ENCODE results near the gene SEC14L1. TPM values are rescaled to one million over a fixed set of nuclear protein-coding genes. Genes with fewer than 3 reads are reported as not detected.
A peak's percentile ranks its signal among the peaks of the same experiment; 100 is the strongest.

SEC14L1 gene
- total RNA-seq, 1 donor from 2014 or later: 83.5 TPM

DNA sequence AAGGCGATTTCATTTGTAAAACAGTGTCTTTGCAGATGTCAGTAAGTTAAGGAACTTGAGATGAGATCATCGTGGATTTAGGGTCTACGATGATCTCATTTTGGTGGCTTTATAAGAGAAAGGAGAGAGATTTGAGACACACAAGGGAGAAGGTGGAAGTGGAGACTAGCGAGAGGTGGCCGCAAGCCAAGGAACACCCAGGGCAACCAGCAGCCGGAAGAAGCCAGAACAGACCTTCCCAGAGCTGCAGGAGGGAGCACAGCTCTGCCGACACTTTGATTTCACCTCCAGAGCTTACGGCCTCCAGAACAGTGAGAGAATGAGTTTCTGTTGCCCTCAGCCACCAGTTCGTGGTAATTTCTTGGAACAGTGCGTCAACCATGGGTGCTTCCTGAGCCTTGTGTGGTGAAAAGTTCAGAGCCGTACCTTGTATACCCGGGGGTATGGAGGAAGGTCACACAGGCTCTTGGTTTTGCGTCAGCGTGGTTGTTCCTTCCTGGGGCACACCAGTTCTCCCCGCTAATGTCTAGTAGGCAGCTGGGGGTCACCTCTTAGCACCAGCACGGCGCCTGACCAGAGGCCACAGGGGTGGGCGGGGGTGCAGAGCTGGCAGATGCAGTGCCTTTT, 12.9 kb upstream of the SEC14L1 start:
- peak overlapping the region; percentile 34 to 65 (median 59) for H3K4me3 ChIP-seq (ENCODE audit: low read length in 3 of 3)
- peak overlapping the region in 2 of 3 donors; percentile 43 to 73 for H3K9ac ChIP-seq (ENCODE audit: low read depth in 1 of 3, low read length in 3 of 3)
- H3K4me1 ChIP-seq (ENCODE audit: control insufficient read depth in 3 of 3, insufficient read depth in 3 of 3, low read length in 3 of 3): peaks cover 37 to 53% (median 43%) of the 10 kb centered on the region in 3 donors
- peak overlapping the region; percentile 74 for H3K27ac ChIP-seq (ENCODE audit: low read depth, low read length)
- H3K36me3 ChIP-seq (ENCODE audit: control insufficient read depth in 3 of 3, insufficient read depth in 3 of 3, low read length in 3 of 3): no peaks in the 10 kb centered on the region
- H3K9me3 ChIP-seq (ENCODE audit: control insufficient read depth in 3 of 3, low read length in 3 of 3): no peaks in the 10 kb centered on the region
- H3K27me3 ChIP-seq (ENCODE audit: control insufficient read depth in 3 of 3, insufficient read depth in 3 of 3, low read length in 3 of 3): no peaks in the 10 kb centered on the region

DNA sequence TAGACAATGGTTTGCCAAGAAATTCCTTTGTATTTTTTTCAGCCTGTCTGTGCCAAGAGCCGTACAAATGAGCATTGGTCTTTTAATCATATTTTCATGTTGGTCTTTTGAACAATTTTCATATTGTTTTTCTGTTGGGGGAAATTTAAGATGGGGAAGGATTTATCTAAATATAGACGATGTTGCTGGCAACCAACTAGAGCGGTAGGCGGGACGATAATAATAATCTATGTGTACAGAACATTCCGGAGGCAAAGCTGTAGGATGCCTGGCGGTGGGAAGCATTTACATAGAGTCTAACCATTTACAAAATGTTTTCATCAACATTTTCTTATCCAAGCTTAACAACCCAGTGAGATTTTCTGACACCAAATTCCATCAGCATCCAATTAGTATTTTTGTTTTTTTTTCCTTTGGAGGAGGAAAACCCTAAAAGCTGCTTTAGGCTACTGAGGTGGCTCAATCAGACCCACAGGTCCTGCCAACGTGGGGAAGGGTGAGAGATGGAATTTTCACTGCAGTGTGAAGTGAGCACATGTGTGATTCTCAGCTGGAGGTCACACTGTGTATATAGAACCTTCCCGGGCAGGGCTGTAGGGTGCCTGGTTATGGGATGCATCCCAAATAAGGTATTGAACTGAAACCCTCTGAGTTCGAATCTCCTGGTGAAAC, 11.7 kb upstream of the SEC14L1 start:
- Histone ChIP-seq H3K4me1 (ENCODE audit: control insufficient read depth in 3 of 3, insufficient read depth in 3 of 3, low read length in 3 of 3) (peaks cover 42 to 58% (median 46%) of the 10 kb centered on the region in 3 donors), H3K36me3 (ENCODE audit: control insufficient read depth in 3 of 3, insufficient read depth in 3 of 3, low read length in 3 of 3) (peaks cover 0 to 3% (median 0%) of the 10 kb centered on the region in 3 donors), H3K9ac (ENCODE audit: low read depth in 1 of 3, low read length in 3 of 3) (peak overlapping the region in 2 of 3 donors; percentile 7 to 80), H3K4me3 (ENCODE audit: low read length in 3 of 3) (peak overlapping the region; percentile 19 to 56 (median 38)), H3K9me3 (ENCODE audit: control insufficient read depth in 3 of 3, low read length in 3 of 3) (no peaks in the 10 kb centered on the region), H3K27ac (ENCODE audit: low read depth, low read length) (peak overlapping the region; percentile 64), H3K27me3 (ENCODE audit: control insufficient read depth in 3 of 3, insufficient read depth in 3 of 3, low read length in 3 of 3) (no peaks in the 10 kb centered on the region)

GRCh38 chr17:77129568-77130301, 11.0 kb upstream of the SEC14L1 start:
- peaks cover 38 to 52% (median 43%) of the 10 kb centered on the region in 3 donors for H3K4me1 ChIP-seq (ENCODE audit: control insufficient read depth in 3 of 3, insufficient read depth in 3 of 3, low read length in 3 of 3)
- H3K27me3 ChIP-seq (ENCODE audit: control insufficient read depth in 3 of 3, insufficient read depth in 3 of 3, low read length in 3 of 3): no peaks in the 10 kb centered on the region
- H3K4me3 ChIP-seq (ENCODE audit: low read length in 3 of 3): peak overlapping the region in 2 of 3 donors; percentile 38 to 56
- H3K9me3 ChIP-seq (ENCODE audit: control insufficient read depth in 3 of 3, low read length in 3 of 3): no peaks in the 10 kb centered on the region
- H3K27ac ChIP-seq (ENCODE audit: low read depth, low read length): peak overlapping the region; percentile 64
- peaks cover 0 to 3% (median 0%) of the 10 kb centered on the region in 3 donors for H3K36me3 ChIP-seq (ENCODE audit: control insufficient read depth in 3 of 3, insufficient read depth in 3 of 3, low read length in 3 of 3)
- H3K9ac ChIP-seq (ENCODE audit: low read depth in 1 of 3, low read length in 3 of 3): peak overlapping the region; percentile 7 to 80 (median 18)

DNA sequence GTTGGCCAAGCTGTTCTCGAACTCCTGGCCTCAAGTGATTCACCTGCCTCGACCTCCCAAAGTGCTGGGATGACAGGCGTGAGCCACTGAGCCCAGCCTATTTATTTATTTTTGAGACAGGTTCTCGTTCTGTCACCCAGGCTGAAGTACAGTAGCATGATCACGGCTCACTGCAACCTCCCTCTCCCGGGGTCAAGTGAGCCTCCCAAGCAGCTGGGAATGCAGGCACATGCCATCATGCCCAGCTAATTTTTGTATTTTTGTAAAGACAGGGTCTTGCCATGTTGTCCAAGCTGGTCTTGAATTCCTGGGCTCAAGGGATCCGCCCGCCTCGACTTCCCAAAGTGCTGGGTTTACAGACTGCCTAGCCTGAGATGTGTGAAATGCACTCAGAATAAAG, 10.2 kb upstream of the SEC14L1 start:
- H3K9ac ChIP-seq (ENCODE audit: low read depth in 1 of 3, low read length in 3 of 3): peak overlapping the region in 1 of 3 donors; percentile 62
- peaks cover 0 to 3% (median 0%) of the 10 kb centered on the region in 3 donors for H3K36me3 ChIP-seq (ENCODE audit: control insufficient read depth in 3 of 3, insufficient read depth in 3 of 3, low read length in 3 of 3)
- H3K4me1 ChIP-seq (ENCODE audit: control insufficient read depth in 3 of 3, insufficient read depth in 3 of 3, low read length in 3 of 3): peaks cover 39 to 49% (median 41%) of the 10 kb centered on the region in 3 donors
- H3K27ac ChIP-seq (ENCODE audit: low read depth, low read length): peak overlapping the region; percentile 37
- H3K4me3 ChIP-seq (ENCODE audit: low read length in 3 of 3): peak overlapping the region in 1 of 3 donors; percentile 14
- H3K27me3 ChIP-seq (ENCODE audit: control insufficient read depth in 3 of 3, insufficient read depth in 3 of 3, low read length in 3 of 3): no peaks in the 10 kb centered on the region
- no peaks in the 10 kb centered on the region for H3K9me3 ChIP-seq (ENCODE audit: control insufficient read depth in 3 of 3, low read length in 3 of 3)

DNA sequence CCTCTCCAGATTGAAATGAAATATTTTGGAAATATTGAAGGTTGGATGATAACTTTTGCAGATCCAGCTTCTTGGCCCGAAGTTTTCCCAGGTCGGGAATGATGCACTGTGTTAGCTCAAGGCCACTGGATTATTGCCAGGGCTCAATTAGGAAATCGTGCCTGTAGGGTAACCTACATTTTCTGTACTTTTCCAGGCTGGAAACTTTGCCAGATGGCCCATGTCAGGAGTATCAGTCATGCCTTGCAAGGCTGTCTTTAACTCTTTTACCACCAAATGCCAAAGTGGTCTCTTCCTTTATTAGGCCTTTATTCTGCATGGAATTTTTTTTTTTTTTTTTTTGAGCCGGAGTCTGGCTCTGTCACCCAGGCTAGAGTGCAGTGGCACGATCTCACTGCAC, 8.9 kb upstream of the SEC14L1 start:
- Histone ChIP-seq H3K27ac (ENCODE audit: low read depth, low read length) (peak overlapping the region; percentile 36), H3K4me3 (ENCODE audit: low read length in 3 of 3) (no peak overlapping the region), H3K9ac (ENCODE audit: low read depth in 1 of 3, low read length in 3 of 3) (no peak overlapping the region), H3K36me3 (ENCODE audit: control insufficient read depth in 3 of 3, insufficient read depth in 3 of 3, low read length in 3 of 3) (peaks cover 0 to 3% (median 0%) of the 10 kb centered on the region in 3 donors), H3K4me1 (ENCODE audit: control insufficient read depth in 3 of 3, insufficient read depth in 3 of 3, low read length in 3 of 3) (peaks cover 33 to 43% (median 39%) of the 10 kb centered on the region in 3 donors), H3K9me3 (ENCODE audit: control insufficient read depth in 3 of 3, low read length in 3 of 3) (no peaks in the 10 kb centered on the region), H3K27me3 (ENCODE audit: control insufficient read depth in 3 of 3, insufficient read depth in 3 of 3, low read length in 3 of 3) (no peaks in the 10 kb centered on the region)

DNA sequence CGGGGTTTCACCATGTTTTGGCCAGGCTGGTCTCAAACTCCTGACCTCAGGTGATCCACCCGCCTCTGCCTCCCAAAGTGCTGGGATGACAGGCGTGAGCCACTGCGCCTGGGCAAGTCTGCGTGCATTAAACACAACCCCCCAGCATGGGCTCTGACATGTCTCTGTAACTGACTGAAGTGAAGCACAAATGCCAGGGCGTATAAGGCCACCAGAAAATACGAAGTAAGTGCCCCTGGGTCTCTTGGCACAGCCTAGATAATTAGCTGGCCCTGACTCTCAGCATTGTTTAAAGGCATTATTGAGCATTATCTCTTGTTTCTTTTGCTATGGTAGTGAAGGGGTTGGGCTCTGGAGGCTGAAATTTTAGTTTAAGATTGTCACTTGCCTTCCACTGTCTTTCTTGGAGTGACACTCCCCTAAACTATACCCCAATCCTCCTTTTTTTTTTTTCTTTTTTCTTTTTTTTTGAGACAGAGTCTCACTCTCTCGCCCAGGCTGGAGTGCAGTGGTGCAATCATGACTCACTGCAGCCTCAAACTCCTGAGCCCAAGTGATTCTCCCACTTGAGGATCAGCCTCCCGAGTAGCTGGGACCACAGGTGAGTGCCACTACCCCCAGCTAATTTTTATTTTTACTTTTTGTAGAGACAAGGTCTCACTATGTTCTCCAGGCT, 8.2 kb upstream of the SEC14L1 start:
- Histone ChIP-seq H3K4me1 (ENCODE audit: control insufficient read depth in 3 of 3, insufficient read depth in 3 of 3, low read length in 3 of 3) (peaks cover 32 to 43% (median 38%) of the 10 kb centered on the region in 3 donors), H3K4me3 (ENCODE audit: low read length in 3 of 3) (no peak overlapping the region)

DNA sequence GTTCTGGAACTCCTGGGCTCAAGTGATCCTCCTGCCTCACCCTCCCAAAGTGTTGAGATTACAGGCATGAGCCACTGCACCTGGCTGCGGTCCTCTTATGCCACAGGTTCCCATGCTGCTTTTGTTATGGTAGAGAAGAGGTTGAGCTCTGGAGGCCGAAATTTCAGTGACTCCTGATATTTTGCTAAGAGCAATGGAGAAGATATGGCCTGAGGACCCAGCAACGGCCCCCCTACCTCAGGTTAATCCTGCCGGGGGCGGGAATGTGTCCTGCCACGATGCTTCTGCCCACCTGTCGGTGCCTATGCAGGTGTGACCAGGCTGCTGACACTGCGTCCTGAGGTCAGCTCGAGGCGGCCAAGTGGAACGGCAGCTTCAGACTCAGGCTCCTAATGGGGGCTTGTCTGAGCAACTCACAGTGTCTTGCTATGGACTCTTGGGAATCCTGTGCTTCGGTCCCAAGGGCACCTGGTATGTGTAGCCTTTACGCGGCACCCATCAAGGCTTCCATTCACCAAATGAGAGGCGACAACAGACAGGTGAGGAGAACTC, 7.6 kb upstream of the SEC14L1 start:
- Histone ChIP-seq H3K4me1 (ENCODE audit: control insufficient read depth in 3 of 3, insufficient read depth in 3 of 3, low read length in 3 of 3) (peaks cover 30 to 37% (median 35%) of the 10 kb centered on the region in 3 donors), H3K9me3 (ENCODE audit: control insufficient read depth in 3 of 3, low read length in 3 of 3) (no peaks in the 10 kb centered on the region), H3K9ac (ENCODE audit: low read depth in 1 of 3, low read length in 3 of 3) (peak overlapping the region in 1 of 3 donors; percentile 40), H3K36me3 (ENCODE audit: control insufficient read depth in 3 of 3, insufficient read depth in 3 of 3, low read length in 3 of 3) (peaks cover 0 to 3% (median 0%) of the 10 kb centered on the region in 3 donors), H3K4me3 (ENCODE audit: low read length in 3 of 3) (no peak overlapping the region), H3K27me3 (ENCODE audit: control insufficient read depth in 3 of 3, insufficient read depth in 3 of 3, low read length in 3 of 3) (no peaks in the 10 kb centered on the region), H3K27ac (ENCODE audit: low read depth, low read length) (no peak overlapping the region)

More for the DNA sequence above, 8.2 kb upstream of the SEC14L1 start:
- no peaks in the 10 kb centered on the region for H3K9me3 ChIP-seq (ENCODE audit: control insufficient read depth in 3 of 3, low read length in 3 of 3)
- peaks cover 0 to 3% (median 0%) of the 10 kb centered on the region in 3 donors for H3K36me3 ChIP-seq (ENCODE audit: control insufficient read depth in 3 of 3, insufficient read depth in 3 of 3, low read length in 3 of 3)
- no peaks in the 10 kb centered on the region for H3K27me3 ChIP-seq (ENCODE audit: control insufficient read depth in 3 of 3, insufficient read depth in 3 of 3, low read length in 3 of 3)
- H3K9ac ChIP-seq (ENCODE audit: low read depth in 1 of 3, low read length in 3 of 3): peak overlapping the region in 1 of 3 donors; percentile 40
- peak overlapping the region; percentile 36 for H3K27ac ChIP-seq (ENCODE audit: low read depth, low read length)

GRCh38 chr17:77136420-77136767, 4.4 kb upstream of the SEC14L1 start:
- H3K4me1 ChIP-seq (ENCODE audit: control insufficient read depth in 3 of 3, insufficient read depth in 3 of 3, low read length in 3 of 3): peaks cover 16 to 22% (median 18%) of the 10 kb centered on the region in 3 donors
- H3K4me3 ChIP-seq (ENCODE audit: low read length in 3 of 3): no peak overlapping the region
- no peaks in the 10 kb centered on the region for H3K9me3 ChIP-seq (ENCODE audit: control insufficient read depth in 3 of 3, low read length in 3 of 3)
- no peak overlapping the region for H3K27ac ChIP-seq (ENCODE audit: low read depth, low read length)
- H3K9ac ChIP-seq (ENCODE audit: low read depth in 1 of 3, low read length in 3 of 3): no peak overlapping the region
- H3K27me3 ChIP-seq (ENCODE audit: control insufficient read depth in 3 of 3, insufficient read depth in 3 of 3, low read length in 3 of 3): no peaks in the 10 kb centered on the region
- peaks cover 0 to 3% (median 0%) of the 10 kb centered on the region in 3 donors for H3K36me3 ChIP-seq (ENCODE audit: control insufficient read depth in 3 of 3, insufficient read depth in 3 of 3, low read length in 3 of 3)

GRCh38 chr17:77137111-77137510, 3.7 kb upstream of the SEC14L1 start:
- Histone ChIP-seq H3K4me1 (ENCODE audit: control insufficient read depth in 3 of 3, insufficient read depth in 3 of 3, low read length in 3 of 3) (peaks cover 21 to 25% (median 23%) of the 10 kb centered on the region in 3 donors), H3K27ac (ENCODE audit: low read depth, low read length) (no peak overlapping the region), H3K36me3 (ENCODE audit: control insufficient read depth in 3 of 3, insufficient read depth in 3 of 3, low read length in 3 of 3) (peaks cover 0 to 3% (median 0%) of the 10 kb centered on the region in 3 donors), H3K9me3 (ENCODE audit: control insufficient read depth in 3 of 3, low read length in 3 of 3) (no peaks in the 10 kb centered on the region), H3K27me3 (ENCODE audit: control insufficient read depth in 3 of 3, insufficient read depth in 3 of 3, low read length in 3 of 3) (no peaks in the 10 kb centered on the region), H3K4me3 (ENCODE audit: low read length in 3 of 3) (no peak overlapping the region), H3K9ac (ENCODE audit: low read depth in 1 of 3, low read length in 3 of 3) (no peak overlapping the region)
